Right lobe of liver (tissue), 4 donors: ENCODE results near the gene AKT3.

Experiments
- CTCF ChIP-seq, 4 donors: fragments of 200-600 bp in 3 of 4; fragments of 450-650 bp in 1 of 4; IDR thresholded peaks; one replicate each; pipeline versions ENCODE4 v1.5.1 to v1.8.0; 2016 to 2022; ENCODE audit warnings: antibody characterized with exemption in 4 of 4, mild to moderate bottlenecking in 2 of 4
- POLR2A ChIP-seq: fragments of 450-650 bp; IDR thresholded peaks from one replicate; pipeline ENCODE4 v1.6.1; 2017; ENCODE audit warnings: antibody characterized with exemption, mild to moderate bottlenecking
- donor health status: DM: no; HTN: no; CAD: no.
- donor health status: DM: no; HTN: no; CAD: no.
- donor health status: DM: no; HTN: yes; CAD: no.

- TF ChIP-seq CTCF (IDR thresholded peaks at IDR 0.05) = no peak
- peak; percentile 61 for TF ChIP-seq POLR2A
Observed at GRCh38 chr1:243483952-243484351, 366.1 kb downstream of the AKT3 start.
